HL-60 (cell line): ENCODE results near the gene PGLYRP1.

Source experiments
- DNase-seq, 2 experiments: peaks; one replicate each; pipeline ENCODE4 v3.0.0-alpha.2; 2010 to 2020; ENCODE audit warnings: low read depth in 1 of 2, low spot score in 1 of 2
- H3K27ac ChIP-seq: fragments of 250-450 bp; sonication (Bioruptor Pico); replicated peaks from 2 replicates; pipeline ENCODE4 v1.5.1; 2020; ENCODE audit warnings: mild to moderate bottlenecking, moderate library complexity
- H3K27me3 ChIP-seq: fragments of 250-450 bp; sonication (Bioruptor Pico); 2 replicates; pipeline ENCODE4 v1.5.1; 2021; ENCODE audit warnings: mild to moderate bottlenecking, moderate library complexity; ENCODE audit not compliant: insufficient read depth, poor library complexity, severe bottlenecking
- H3K4me3 ChIP-seq: replicated peaks from 2 replicates; pipeline ENCODE4 v1.5.1; 2011; ENCODE audit warnings: mild to moderate bottlenecking, control low read depth, low read length; ENCODE audit not compliant: insufficient read depth
- CTCF ChIP-seq: IDR thresholded peaks from one replicate; pipeline ENCODE4 v1.5.1; 2011; ENCODE audit warnings: low read length, control low read depth, inconsistent platforms; ENCODE audit not compliant: insufficient read depth
- GABPA ChIP-seq: IDR thresholded peaks from 2 replicates; pipeline ENCODE4 v1.6.1; 2012; ENCODE audit warnings: low read depth
- POLR2AphosphoS5 ChIP-seq: IDR thresholded peaks from 2 replicates; pipeline ENCODE4 v1.6.1; 2012; ENCODE audit warnings: low read depth
- SPI1 ChIP-seq: IDR thresholded peaks from 2 replicates; pipeline ENCODE4 v1.6.1; 2012; ENCODE audit warnings: low read depth, mild to moderate bottlenecking, borderline replicate concordance
- TF ChIP-seq, protein P1 (sequence below): IDR thresholded peaks from 2 replicates; pipeline ENCODE4 v1.6.1; 2012; ENCODE audit warnings: low read depth; ENCODE audit not compliant: insufficient replicate concordance

The PGLYRP1 gene

DNA sequence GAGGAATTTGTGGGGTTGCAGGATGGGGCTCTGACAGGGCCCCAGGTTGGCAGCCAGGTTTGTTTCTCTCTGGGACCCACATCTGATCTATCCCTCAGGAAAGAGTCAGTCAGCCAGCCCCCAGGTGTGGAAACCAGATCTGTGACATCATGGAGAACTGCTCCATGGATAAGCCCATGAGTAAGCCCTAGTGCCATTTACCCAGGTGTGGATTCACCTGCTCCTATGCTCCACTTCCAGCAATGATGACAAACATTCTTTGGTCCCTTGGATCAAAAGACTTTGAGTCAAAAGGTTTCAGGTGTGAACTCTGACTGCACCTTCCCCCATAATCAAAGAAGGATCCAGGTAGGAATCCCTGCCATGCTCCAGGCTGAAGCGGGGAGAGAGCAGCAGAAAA is 44.8 kb upstream of the PGLYRP1 start:
- DNase-seq, result no peak
- Histone ChIP-seq H3K27me3 (peaks cover 19% of the 10 kb centered on the region), H3K27ac (no peak overlapping the region), H3K4me3 (no peak overlapping the region)
- TF ChIP-seq, protein P1, sequence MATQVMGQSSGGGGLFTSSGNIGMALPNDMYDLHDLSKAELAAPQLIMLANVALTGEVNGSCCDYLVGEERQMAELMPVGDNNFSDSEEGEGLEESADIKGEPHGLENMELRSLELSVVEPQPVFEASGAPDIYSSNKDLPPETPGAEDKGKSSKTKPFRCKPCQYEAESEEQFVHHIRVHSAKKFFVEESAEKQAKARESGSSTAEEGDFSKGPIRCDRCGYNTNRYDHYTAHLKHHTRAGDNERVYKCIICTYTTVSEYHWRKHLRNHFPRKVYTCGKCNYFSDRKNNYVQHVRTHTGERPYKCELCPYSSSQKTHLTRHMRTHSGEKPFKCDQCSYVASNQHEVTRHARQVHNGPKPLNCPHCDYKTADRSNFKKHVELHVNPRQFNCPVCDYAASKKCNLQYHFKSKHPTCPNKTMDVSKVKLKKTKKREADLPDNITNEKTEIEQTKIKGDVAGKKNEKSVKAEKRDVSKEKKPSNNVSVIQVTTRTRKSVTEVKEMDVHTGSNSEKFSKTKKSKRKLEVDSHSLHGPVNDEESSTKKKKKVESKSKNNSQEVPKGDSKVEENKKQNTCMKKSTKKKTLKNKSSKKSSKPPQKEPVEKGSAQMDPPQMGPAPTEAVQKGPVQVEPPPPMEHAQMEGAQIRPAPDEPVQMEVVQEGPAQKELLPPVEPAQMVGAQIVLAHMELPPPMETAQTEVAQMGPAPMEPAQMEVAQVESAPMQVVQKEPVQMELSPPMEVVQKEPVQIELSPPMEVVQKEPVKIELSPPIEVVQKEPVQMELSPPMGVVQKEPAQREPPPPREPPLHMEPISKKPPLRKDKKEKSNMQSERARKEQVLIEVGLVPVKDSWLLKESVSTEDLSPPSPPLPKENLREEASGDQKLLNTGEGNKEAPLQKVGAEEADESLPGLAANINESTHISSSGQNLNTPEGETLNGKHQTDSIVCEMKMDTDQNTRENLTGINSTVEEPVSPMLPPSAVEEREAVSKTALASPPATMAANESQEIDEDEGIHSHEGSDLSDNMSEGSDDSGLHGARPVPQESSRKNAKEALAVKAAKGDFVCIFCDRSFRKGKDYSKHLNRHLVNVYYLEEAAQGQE, result no peak
- TF ChIP-seq GABPA, result no peak
- TF ChIP-seq CTCF, result no peak
- no peak for TF ChIP-seq SPI1
- no peak for TF ChIP-seq POLR2AphosphoS5

DNA sequence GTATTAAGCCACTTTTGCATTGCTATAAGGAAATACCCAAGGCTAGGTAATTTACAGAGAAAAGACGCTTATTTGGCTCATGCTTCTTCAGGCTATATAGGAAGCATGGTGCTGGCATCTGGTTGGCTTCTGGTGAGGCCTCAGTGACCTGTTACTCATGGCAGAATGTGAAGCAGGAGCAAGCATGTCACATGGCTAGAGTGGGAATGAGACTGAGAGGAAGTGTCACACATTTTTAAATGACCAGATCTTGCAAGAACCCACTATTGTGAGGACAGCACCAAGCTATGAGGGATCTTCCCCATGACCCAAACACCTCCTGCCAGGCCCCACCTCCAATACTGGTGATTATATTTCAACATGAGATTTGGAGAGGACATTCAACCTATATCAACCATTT is 43.6 kb upstream of the PGLYRP1 start:
- no peak for DNase-seq
- TF ChIP-seq SPI1, result no peak
- TF ChIP-seq CTCF, result no peak
- no peak overlapping the region for H3K4me3 ChIP-seq
- H3K27ac ChIP-seq, result no peak overlapping the region
- H3K27me3 ChIP-seq, result peaks cover 16% of the 10 kb centered on the region

- TF ChIP-seq CTCF (no peak), SPI1 (no peak), GABPA (no peak), POLR2AphosphoS5 (no peak)
- TF ChIP-seq, protein P1, result no peak
- no peak for DNase-seq
- no peak overlapping the region for H3K4me3 ChIP-seq
- H3K27ac ChIP-seq, result no peak overlapping the region
- H3K27me3 ChIP-seq, result peaks cover 18% of the 10 kb centered on the region
Measured at GRCh38 chr19:46065486-46066071, 42.7 kb upstream of the PGLYRP1 start.

DNA sequence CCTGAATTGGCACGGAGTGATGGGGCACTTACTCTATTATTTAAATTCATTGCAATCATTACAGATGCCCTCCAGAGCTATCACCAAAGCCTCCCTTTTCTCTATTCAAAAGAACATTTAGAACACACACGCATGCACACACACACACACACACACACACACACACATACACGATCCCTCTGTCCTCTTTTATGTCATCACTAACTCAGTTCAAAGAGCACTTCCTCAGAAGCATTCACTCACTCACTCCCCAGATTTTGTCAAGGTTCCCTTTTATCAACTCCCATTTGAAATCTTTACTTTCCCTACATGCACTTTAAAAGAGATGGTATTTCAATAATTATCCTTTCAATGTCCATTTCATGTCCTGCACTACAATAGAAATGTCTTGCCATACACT is 40.3 kb upstream of the PGLYRP1 start:
- Histone ChIP-seq H3K27ac (no peak overlapping the region), H3K27me3 (peaks cover 16% of the 10 kb centered on the region), H3K4me3 (no peak overlapping the region)
- DNase-seq, result no peak
- TF ChIP-seq POLR2AphosphoS5 (no peak), GABPA (no peak), CTCF (no peak), SPI1 (no peak)
- TF ChIP-seq, protein P1, result no peak
